Measurements from ENCODE around the gene CEP112.
A peak's percentile ranks its signal among the peaks of the same experiment; 100 is the strongest.

CEP112 gene

DNA sequence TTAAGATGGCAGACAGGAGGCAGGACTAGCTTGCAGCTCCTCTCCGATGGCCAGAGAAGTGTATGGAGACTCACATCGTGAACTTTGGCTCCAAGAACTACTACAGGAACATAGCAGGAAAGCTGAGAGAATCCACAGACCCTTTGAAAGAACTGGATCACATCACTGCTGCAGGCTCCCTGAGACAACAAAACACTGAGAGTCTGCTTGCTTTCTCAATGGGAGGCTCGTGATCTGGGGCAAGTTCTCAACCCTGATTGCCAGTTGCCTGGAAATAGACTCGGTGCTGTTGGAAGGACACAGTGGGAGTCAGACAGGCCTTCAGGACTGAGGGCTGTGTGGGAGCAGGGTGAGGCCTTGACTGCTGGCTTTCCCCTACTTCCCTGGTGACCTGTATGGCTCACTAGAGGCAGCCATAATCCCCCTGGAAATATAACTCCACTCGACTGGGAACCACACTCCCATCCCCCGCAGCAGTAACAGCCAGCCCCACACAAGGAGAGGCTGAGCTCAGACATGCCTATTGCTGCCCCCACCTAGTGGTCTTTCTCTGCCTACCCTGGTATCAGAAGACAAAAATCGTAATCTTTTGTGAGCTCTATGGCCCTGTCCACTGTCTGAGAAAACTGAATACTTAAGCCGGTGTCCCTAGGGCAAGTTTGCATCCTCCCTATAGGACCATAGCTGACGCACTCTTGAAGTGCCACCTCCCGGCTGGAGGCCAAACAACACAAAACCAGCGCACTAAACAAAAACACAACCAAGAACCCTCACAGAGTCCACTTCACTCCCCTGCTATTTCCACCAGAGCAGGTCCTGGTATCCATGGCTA is 238.4 kb downstream of the CEP112 start:
- H3K9ac ChIP-seq (ENCODE audit: low read length): no peak overlapping the region
- no peak overlapping the region for H3K4me3 ChIP-seq (ENCODE audit: low read length)
- peaks cover 25% of the 10 kb centered on the region for H3K9me3 ChIP-seq (ENCODE audit: control insufficient read depth, low read length)
- H3K4me1 ChIP-seq (ENCODE audit: control insufficient read depth, insufficient read depth, low read length): no peaks in the 10 kb centered on the region
- DNase-seq (ENCODE audit: low read depth): no peak
- peaks cover 3% of the 10 kb centered on the region for H3K36me3 ChIP-seq (ENCODE audit: control insufficient read depth, insufficient read depth, low read length, severe bottlenecking)
- H3K27me3 ChIP-seq (replicated peaks; ENCODE audit: control insufficient read depth, insufficient read depth, low read length): no peaks in the 10 kb centered on the region

DNA sequence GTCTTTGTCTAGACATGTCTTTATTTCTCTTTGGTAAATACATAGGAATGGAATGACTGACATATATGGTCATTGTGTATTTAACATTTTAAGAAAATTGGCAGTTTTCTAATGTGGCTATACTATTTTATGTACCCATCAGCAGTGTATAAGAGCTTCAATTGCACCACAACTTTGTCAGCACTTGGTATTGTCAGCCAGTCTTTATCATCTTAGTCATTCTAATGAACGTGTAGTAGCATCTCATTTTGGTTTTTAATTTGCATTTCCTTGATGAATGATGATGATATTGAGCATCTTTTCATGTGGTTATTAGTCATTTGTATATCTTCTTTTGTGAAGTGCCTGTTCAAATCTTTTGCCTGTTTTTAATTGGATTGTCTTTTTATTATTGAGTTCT is 239.3 kb downstream of the CEP112 start:
- no peak for DNase-seq (ENCODE audit: low read depth)
- H3K27me3 ChIP-seq (replicated peaks; ENCODE audit: control insufficient read depth, insufficient read depth, low read length): no peaks in the 10 kb centered on the region

DNA sequence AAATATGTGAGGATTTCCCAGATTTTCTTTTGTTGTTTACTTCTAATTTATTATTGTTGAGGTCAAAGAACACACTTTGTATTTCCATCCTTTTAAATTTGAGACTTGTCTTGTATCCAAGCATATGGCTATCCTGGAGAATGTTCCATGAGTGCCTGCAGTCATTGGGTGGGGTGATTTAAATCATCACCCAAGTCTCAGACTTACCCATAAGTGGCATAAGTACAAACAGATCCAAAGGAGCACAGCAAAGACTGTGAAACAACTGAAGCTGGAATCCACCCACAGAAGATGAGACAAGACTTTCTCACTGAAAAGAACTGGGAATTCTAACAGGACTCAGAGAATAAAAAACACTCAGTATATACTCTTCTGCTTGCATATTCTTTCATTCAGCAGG is 239.9 kb downstream of the CEP112 start:
- no peak for DNase-seq (ENCODE audit: low read depth)
- H3K27me3 ChIP-seq (replicated peaks; ENCODE audit: control insufficient read depth, insufficient read depth, low read length): no peaks in the 10 kb centered on the region
- H3K9me3 ChIP-seq (ENCODE audit: control insufficient read depth, low read length): peaks cover 13% of the 10 kb centered on the region

More for the DNA sequence above, 239.3 kb downstream of the CEP112 start:
- no peak overlapping the region for H3K9ac ChIP-seq (ENCODE audit: low read length)
- no peak overlapping the region for H3K4me3 ChIP-seq (ENCODE audit: low read length)
- peaks cover 18% of the 10 kb centered on the region for H3K9me3 ChIP-seq (ENCODE audit: control insufficient read depth, low read length)
- no peaks in the 10 kb centered on the region for H3K4me1 ChIP-seq (ENCODE audit: control insufficient read depth, insufficient read depth, low read length)
- H3K36me3 ChIP-seq (ENCODE audit: control insufficient read depth, insufficient read depth, low read length, severe bottlenecking): no peaks in the 10 kb centered on the region

DNA sequence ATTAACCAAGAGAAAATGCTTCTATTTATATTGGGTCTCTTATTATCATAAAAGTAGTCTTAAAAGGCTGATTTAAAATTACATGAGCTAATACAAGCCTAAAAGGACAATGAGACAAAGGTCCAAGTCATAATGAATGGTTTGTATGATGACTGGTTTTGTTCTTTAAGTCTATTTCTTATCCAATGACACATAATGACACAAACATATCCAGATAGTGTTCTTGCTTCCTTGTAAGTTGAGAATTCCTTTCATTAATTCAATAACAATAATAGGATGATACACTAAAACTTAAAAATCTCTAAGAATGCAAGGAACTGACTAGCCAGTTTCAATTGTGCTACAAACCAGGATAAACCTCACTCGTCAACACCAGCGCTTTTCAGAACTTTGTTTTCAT is 244.1 kb downstream of the CEP112 start:
- no peak for DNase-seq (ENCODE audit: low read depth)
- Histone ChIP-seq H3K36me3 (ENCODE audit: control insufficient read depth, insufficient read depth, low read length, severe bottlenecking) (no peaks in the 10 kb centered on the region), H3K27me3 (replicated peaks; ENCODE audit: control insufficient read depth, insufficient read depth, low read length) (no peaks in the 10 kb centered on the region), H3K4me3 (ENCODE audit: low read length) (no peak overlapping the region), H3K9me3 (ENCODE audit: control insufficient read depth, low read length) (peaks cover 10% of the 10 kb centered on the region), H3K9ac (ENCODE audit: low read length) (no peak overlapping the region), H3K4me1 (ENCODE audit: control insufficient read depth, insufficient read depth, low read length) (no peaks in the 10 kb centered on the region)

More for the DNA sequence above, 239.9 kb downstream of the CEP112 start:
- H3K4me3 ChIP-seq (ENCODE audit: low read length): no peak overlapping the region
- no peaks in the 10 kb centered on the region for H3K36me3 ChIP-seq (ENCODE audit: control insufficient read depth, insufficient read depth, low read length, severe bottlenecking)
- H3K9ac ChIP-seq (ENCODE audit: low read length): no peak overlapping the region
- H3K4me1 ChIP-seq (ENCODE audit: control insufficient read depth, insufficient read depth, low read length): no peaks in the 10 kb centered on the region

DNA sequence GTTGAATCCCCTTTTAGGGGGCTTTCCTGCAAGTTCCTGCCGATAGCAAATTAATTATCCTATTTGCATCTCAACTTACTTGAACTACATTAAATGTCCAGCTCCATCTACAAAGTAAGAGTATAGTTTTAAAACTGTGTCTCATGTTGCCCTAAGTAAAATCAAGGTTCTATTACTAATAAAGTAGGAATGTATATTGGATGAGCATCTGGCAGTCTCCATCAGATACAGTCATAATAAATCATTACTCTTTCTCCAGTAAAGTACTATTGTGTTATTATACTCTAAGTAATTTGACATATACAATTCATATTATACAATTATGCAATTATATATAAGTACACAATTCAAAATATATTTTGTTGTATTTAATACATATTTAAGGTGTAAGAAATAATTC is 249.3 kb downstream of the CEP112 start:
- no peak overlapping the region for H3K9ac ChIP-seq (ENCODE audit: low read length)

DNA sequence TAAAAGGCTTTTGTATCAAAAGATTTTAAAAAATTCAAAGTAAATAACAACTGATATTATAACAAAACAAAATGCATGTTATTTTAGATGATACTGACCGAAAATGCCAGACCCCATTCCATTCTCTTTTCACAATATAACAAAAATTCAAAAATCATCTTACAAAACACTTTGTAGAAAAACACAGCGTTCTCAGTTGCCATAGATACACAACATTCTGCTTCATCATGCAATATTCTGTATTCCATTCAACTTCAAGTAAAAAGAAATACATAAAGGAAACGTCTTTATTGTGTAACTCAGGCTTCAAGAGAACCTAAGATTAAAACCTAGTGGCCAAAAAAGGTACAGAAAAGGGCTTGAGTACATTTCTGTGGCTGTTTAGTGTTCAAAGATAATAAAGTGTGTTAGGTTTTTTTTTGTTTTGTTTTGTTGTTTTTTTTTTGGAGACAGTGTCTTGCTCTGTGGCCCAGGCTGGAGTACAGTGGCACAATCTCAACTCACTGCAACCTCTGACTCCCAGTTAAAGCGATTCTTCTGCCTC is 250.5 kb downstream of the CEP112 start:
- Histone ChIP-seq H3K9me3 (ENCODE audit: control insufficient read depth, low read length) (no peaks in the 10 kb centered on the region), H3K9ac (ENCODE audit: low read length) (no peak overlapping the region), H3K36me3 (ENCODE audit: control insufficient read depth, insufficient read depth, low read length, severe bottlenecking) (no peaks in the 10 kb centered on the region), H3K27me3 (replicated peaks; ENCODE audit: control insufficient read depth, insufficient read depth, low read length) (no peaks in the 10 kb centered on the region), H3K4me3 (ENCODE audit: low read length) (no peak overlapping the region), H3K4me1 (ENCODE audit: control insufficient read depth, insufficient read depth, low read length) (no peaks in the 10 kb centered on the region)
- DNase-seq (ENCODE audit: low read depth): no peak

More for the DNA sequence above, 249.3 kb downstream of the CEP112 start:
- Histone ChIP-seq H3K4me3 (ENCODE audit: low read length) (no peak overlapping the region), H3K9me3 (ENCODE audit: control insufficient read depth, low read length) (no peaks in the 10 kb centered on the region), H3K36me3 (ENCODE audit: control insufficient read depth, insufficient read depth, low read length, severe bottlenecking) (no peaks in the 10 kb centered on the region), H3K4me1 (ENCODE audit: control insufficient read depth, insufficient read depth, low read length) (no peaks in the 10 kb centered on the region), H3K27me3 (replicated peaks; ENCODE audit: control insufficient read depth, insufficient read depth, low read length) (no peaks in the 10 kb centered on the region)
- no peak for DNase-seq (ENCODE audit: low read depth)

DNA sequence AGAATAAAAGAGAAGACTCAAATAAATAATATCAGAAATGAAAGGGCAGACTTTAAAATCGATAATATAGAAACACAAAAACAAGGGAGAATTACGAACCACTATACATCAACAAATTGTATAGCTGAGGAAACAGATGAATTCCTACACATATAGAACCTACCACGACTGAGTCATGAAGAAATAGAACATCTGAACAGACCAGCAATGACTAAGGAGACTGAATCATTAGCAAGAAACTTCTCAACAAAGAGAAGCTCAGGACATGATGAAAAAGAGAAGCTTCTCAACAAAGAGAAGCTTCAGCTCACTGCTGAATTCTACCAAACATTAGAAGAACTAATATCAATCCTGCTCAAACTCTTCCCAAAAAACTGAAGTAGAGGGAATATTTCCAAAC is 255.9 kb downstream of the CEP112 start:
- DNase-seq (ENCODE audit: low read depth): peak; percentile 12
- Histone ChIP-seq H3K4me1 (ENCODE audit: control insufficient read depth, insufficient read depth, low read length) (no peaks in the 10 kb centered on the region), H3K36me3 (ENCODE audit: control insufficient read depth, insufficient read depth, low read length, severe bottlenecking) (no peaks in the 10 kb centered on the region), H3K9me3 (ENCODE audit: control insufficient read depth, low read length) (peaks cover 9% of the 10 kb centered on the region), H3K4me3 (ENCODE audit: low read length) (no peak overlapping the region), H3K27me3 (replicated peaks; ENCODE audit: control insufficient read depth, insufficient read depth, low read length) (no peaks in the 10 kb centered on the region), H3K9ac (ENCODE audit: low read length) (no peak overlapping the region)

DNA sequence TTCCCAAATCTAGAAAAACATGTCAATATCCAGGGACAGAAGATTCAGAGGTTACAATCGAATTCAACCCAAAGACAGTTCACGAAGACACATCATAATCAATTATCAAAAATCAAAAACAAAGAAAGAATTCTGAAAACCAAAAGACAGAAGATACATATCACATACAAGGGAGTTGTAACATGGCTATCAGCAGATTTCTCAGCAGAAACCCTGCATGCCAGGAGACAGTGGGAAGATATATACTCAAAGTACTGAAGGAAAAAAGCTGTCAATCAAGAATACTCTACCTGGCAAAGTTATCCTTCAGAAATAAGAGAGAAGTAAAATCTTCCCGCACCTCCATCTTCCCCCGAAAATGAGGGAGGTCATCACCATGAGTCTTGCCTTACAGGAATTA is 258.6 kb downstream of the CEP112 start:
- peaks cover 9% of the 10 kb centered on the region for H3K9me3 ChIP-seq (ENCODE audit: control insufficient read depth, low read length)
- H3K27me3 ChIP-seq (replicated peaks; ENCODE audit: control insufficient read depth, insufficient read depth, low read length): no peaks in the 10 kb centered on the region
- no peaks in the 10 kb centered on the region for H3K36me3 ChIP-seq (ENCODE audit: control insufficient read depth, insufficient read depth, low read length, severe bottlenecking)
- no peak overlapping the region for H3K4me3 ChIP-seq (ENCODE audit: low read length)
- no peaks in the 10 kb centered on the region for H3K4me1 ChIP-seq (ENCODE audit: control insufficient read depth, insufficient read depth, low read length)
- H3K9ac ChIP-seq (ENCODE audit: low read length): no peak overlapping the region
- no peak for DNase-seq (ENCODE audit: low read depth)

DNA sequence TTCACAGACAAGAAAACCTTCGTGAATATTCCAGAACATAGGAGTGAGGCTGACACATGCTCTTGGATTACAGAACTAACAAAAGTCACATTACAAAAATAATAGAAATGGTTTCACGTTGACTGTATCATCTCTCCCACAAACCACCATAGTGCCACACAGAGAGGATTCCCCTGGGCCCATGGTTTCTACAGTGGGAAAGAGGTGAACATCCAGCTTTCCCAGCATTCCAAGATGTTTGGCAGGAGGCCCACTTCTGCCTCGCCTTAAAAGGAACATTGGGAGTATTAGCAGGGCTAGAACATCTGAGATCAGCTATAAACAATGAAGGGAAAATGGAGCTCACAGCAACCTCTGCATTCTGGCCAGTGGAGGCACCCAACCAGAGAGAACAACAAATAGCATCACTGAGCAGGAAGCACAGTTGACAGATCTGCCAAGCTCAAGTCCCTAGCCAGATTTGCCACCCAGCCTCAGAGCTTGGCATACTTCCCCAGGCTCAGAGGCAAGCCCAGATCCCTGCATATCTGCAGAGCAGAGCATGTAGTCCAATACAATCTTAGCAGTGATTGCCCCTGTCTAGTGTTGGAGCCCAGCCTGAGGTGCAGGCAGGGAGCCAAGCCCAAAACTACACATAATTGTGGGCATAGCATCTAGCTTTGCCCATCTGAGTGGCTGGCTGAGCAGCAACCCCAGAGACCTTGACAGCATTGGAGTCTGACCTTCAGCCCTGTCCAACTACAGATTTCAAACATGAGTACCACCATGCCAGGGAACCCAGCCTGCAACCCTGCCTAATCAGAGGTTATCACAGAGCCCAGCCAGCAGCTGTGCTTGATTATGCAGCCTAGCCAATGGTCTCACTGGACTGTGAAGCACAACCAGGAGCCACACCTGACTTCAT is 260.4 kb downstream of the CEP112 start:
- no peak for DNase-seq (ENCODE audit: low read depth)
- Histone ChIP-seq H3K4me3 (ENCODE audit: low read length) (no peak overlapping the region), H3K9ac (ENCODE audit: low read length) (no peak overlapping the region), H3K27me3 (replicated peaks; ENCODE audit: control insufficient read depth, insufficient read depth, low read length) (no peaks in the 10 kb centered on the region), H3K36me3 (ENCODE audit: control insufficient read depth, insufficient read depth, low read length, severe bottlenecking) (no peaks in the 10 kb centered on the region), H3K9me3 (ENCODE audit: control insufficient read depth, low read length) (peaks cover 9% of the 10 kb centered on the region), H3K4me1 (ENCODE audit: control insufficient read depth, insufficient read depth, low read length) (no peaks in the 10 kb centered on the region)

DNA sequence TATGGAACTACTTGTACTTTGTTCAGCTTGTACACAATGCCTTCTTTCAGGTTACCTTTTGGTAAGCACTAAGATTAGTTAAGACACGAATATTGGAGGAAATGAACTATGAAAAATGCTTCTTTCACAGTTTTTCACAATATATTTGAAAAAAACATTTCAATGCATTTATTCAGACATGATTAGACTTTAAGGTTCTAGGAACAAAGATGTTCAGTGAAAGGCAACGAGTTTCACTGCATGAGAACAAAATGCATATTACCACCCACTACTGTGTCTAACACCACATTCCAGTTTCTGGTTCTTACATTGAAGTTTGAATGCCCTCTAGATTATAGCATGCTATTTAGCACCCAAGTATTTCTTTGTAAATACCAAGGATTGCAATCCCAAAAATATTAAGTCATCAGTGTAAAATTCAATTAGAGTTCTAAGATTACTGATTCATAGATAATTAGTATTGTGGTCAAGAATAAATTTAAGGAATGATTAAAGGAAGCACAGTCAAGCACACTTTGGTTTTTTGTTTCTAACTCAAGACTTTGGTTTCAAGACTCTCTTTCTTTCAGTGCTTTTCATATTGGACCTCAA is 261.7 kb downstream of the CEP112 start:
- H3K27me3 ChIP-seq (replicated peaks; ENCODE audit: control insufficient read depth, insufficient read depth, low read length): no peaks in the 10 kb centered on the region
- H3K4me3 ChIP-seq (ENCODE audit: low read length): no peak overlapping the region

DNA sequence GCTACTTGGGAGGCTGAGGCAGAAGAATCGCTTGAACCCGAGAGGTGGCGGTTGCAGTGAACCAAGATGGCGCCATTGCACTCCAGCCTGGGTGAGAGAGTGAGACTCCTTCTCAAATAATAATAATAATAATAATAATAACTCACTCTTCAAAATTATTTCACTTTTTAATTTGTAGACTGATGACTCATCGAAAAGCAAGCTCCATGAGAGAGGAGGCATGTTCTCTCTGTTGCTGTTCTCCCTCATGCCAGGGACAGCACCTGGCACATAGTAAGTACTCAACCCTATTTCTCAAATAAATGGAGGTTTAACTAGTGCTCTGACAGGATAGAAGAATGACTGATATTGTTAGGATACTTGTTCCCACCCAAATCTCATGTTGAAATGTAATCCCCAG is 265.3 kb downstream of the CEP112 start:
- Histone ChIP-seq H3K9me3 (ENCODE audit: control insufficient read depth, low read length) (no peaks in the 10 kb centered on the region), H3K27me3 (replicated peaks; ENCODE audit: control insufficient read depth, insufficient read depth, low read length) (no peaks in the 10 kb centered on the region), H3K9ac (ENCODE audit: low read length) (no peak overlapping the region), H3K36me3 (ENCODE audit: control insufficient read depth, insufficient read depth, low read length, severe bottlenecking) (no peaks in the 10 kb centered on the region), H3K4me3 (ENCODE audit: low read length) (no peak overlapping the region), H3K4me1 (ENCODE audit: control insufficient read depth, insufficient read depth, low read length) (no peaks in the 10 kb centered on the region)
- no peak for DNase-seq (ENCODE audit: low read depth)

More for the DNA sequence above, 261.7 kb downstream of the CEP112 start:
- Histone ChIP-seq H3K36me3 (ENCODE audit: control insufficient read depth, insufficient read depth, low read length, severe bottlenecking) (no peaks in the 10 kb centered on the region), H3K4me1 (ENCODE audit: control insufficient read depth, insufficient read depth, low read length) (no peaks in the 10 kb centered on the region), H3K9me3 (ENCODE audit: control insufficient read depth, low read length) (peaks cover 9% of the 10 kb centered on the region), H3K9ac (ENCODE audit: low read length) (no peak overlapping the region)
- DNase-seq (ENCODE audit: low read depth): peak; percentile 13

Measured in adipocyte (in vitro differentiated cells).